MCF 10A (cell line): Measurements from ENCODE around the gene STK11. TPM values are rescaled to one million over a fixed set of nuclear protein-coding genes. Genes with fewer than 3 reads are reported as not detected.

Experiments
- BruUV-seq: library from RNA; stranded (reverse); fragments of 400-500 nt; replicated peaks from 2 replicates; lab custom pipeline; 2021; lab: Mats Ljungman, UMichigan
- CTCF ChIA-PET: fragments of 300-600 bp; sonication (Branson Sonifier 250); formaldehyde crosslinking; extraction: SDS; loops from one replicate; lab custom pipeline; 2021; ENCODE audit warnings: antibody characterized with exemption, inconsistent platforms; lab: Yijun Ruan, JAX
- POLR2A ChIA-PET: fragments of 300-600, 350-650 bp; sonication (Branson Sonifier 250); formaldehyde crosslinking; extraction: SDS; loops from one replicate; lab custom pipeline; 2020; ENCODE audit warnings: antibody characterized with exemption, inconsistent platforms; lab: Yijun Ruan, JAX
- DNase-seq: peaks from one replicate; pipeline ENCODE4 v3.0.0-alpha.2; 2018; ENCODE audit not compliant: unreplicated experiment
- H3K27ac Mint-ChIP-seq: one replicate; pipeline ENCODE4 v1.8.0; 2022; ENCODE audit warnings: mild to moderate bottlenecking, low read depth, mixed read lengths; ENCODE audit not compliant: unreplicated experiment
- H3K27me3 Mint-ChIP-seq: one replicate; pipeline ENCODE4 v1.8.0; 2022; ENCODE audit warnings: mixed read lengths; ENCODE audit not compliant: insufficient read depth, unreplicated experiment
- H3K36me3 Mint-ChIP-seq: one replicate; pipeline ENCODE4 v1.8.0; 2022; ENCODE audit warnings: mild to moderate bottlenecking, moderate library complexity, mixed read lengths; ENCODE audit not compliant: insufficient read depth, unreplicated experiment
- H3K4me1 Mint-ChIP-seq: one replicate; pipeline ENCODE4 v1.8.0; 2022; ENCODE audit warnings: mixed read lengths; ENCODE audit not compliant: insufficient read depth, unreplicated experiment
- H3K4me3 Mint-ChIP-seq: one replicate; pipeline ENCODE4 v1.8.0; 2022; ENCODE audit warnings: mild to moderate bottlenecking, moderate library complexity, mixed read lengths; ENCODE audit not compliant: unreplicated experiment
- H3K9me3 Mint-ChIP-seq: one replicate; pipeline ENCODE4 v1.8.0; 2022; ENCODE audit warnings: mixed read lengths; ENCODE audit not compliant: unreplicated experiment
- intact Hi-C: fragments of 100-400 bp; cut with micrococcal nuclease; formaldehyde crosslinking; loops from 2 replicates; pipeline ENCODE4 v1.14.1; 2022
- total RNA-seq: library from RNA; stranded (reverse); gene quantifications from 2 replicates; pipeline ENCODE4 v1.2.3, GENCODE V29; 2022
- TF ChIP-seq, protein P1 (sequence below): fragments of 200-600 bp; IDR thresholded peaks from one replicate; pipeline ENCODE4 v1.8.0; 2022; ENCODE audit warnings: antibody characterized with exemption, mild to moderate bottlenecking; ENCODE audit not compliant: unreplicated experiment

STK11 gene
- total RNA-seq, 1 experiment from 2014 or later = 65.6 TPM

DNA sequence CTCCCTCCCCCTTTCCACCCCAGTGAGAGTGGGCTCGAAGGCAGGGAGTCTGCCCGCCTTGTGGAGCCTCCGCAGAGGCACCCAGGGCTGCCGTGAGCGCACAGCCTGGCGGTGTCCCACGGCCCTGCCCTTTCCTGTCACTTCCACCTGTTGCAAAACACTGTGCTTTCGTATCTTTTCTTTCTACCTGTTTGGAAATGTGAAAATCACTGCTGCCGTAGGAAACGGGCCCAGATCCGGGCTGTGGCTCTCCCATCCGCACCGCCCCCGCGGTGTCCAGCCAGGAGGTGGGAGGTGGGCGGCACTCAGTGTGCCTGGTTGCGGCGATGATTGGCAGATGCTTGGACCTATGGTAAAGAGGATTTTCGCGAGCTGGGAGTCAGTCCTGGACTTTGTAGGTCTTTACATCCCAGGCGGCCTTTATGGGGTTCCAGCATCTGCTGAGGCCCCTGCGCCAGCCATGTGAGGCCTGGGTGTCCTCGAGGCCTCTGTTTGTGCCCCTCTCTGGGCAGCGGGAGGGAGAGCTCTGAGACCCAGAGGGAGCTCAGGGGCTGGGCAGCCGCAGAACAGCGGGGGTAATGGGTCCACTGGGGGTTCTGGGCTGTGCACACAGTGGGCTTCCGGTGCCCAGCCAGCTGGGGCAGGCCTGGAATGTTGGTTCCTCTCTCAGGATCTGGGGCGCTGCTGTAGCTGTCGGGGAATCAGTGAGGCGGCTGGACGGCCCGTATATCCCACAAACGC is 6.1 kb downstream of the STK11 start:
- no peaks in the 10 kb centered on the region for H3K27me3 Mint-ChIP-seq
- POLR2A ChIA-PET = interaction anchor here (0.5 to 1.6 kb wide), 6 partner anchors 32 to 532 kb away, joined by 3 to 5 read pairs (median 4); partner anchors contain the start of gene CIRBP
- peaks cover 41% of the 10 kb centered on the region for H3K4me1 Mint-ChIP-seq
- H3K9me3 Mint-ChIP-seq = no peaks in the 10 kb centered on the region
- H3K27ac Mint-ChIP-seq = peak overlapping the region; percentile 94
- H3K36me3 Mint-ChIP-seq = peaks cover 63% of the 10 kb centered on the region
- no TSS peak for BruUV-seq
- CTCF ChIA-PET = interaction anchor here (0.6 to 1.4 kb wide), 2 partner anchors 9 to 17 kb away, joined by 3 read pairs; no protein-coding TSS in a partner anchor
- peak overlapping the region; percentile 50 for H3K4me3 Mint-ChIP-seq
- peak; percentile 48 for DNase-seq
- TF ChIP-seq, protein P1, sequence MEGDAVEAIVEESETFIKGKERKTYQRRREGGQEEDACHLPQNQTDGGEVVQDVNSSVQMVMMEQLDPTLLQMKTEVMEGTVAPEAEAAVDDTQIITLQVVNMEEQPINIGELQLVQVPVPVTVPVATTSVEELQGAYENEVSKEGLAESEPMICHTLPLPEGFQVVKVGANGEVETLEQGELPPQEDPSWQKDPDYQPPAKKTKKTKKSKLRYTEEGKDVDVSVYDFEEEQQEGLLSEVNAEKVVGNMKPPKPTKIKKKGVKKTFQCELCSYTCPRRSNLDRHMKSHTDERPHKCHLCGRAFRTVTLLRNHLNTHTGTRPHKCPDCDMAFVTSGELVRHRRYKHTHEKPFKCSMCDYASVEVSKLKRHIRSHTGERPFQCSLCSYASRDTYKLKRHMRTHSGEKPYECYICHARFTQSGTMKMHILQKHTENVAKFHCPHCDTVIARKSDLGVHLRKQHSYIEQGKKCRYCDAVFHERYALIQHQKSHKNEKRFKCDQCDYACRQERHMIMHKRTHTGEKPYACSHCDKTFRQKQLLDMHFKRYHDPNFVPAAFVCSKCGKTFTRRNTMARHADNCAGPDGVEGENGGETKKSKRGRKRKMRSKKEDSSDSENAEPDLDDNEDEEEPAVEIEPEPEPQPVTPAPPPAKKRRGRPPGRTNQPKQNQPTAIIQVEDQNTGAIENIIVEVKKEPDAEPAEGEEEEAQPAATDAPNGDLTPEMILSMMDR = no peak
- intact Hi-C loops = no loop called here

DNA sequence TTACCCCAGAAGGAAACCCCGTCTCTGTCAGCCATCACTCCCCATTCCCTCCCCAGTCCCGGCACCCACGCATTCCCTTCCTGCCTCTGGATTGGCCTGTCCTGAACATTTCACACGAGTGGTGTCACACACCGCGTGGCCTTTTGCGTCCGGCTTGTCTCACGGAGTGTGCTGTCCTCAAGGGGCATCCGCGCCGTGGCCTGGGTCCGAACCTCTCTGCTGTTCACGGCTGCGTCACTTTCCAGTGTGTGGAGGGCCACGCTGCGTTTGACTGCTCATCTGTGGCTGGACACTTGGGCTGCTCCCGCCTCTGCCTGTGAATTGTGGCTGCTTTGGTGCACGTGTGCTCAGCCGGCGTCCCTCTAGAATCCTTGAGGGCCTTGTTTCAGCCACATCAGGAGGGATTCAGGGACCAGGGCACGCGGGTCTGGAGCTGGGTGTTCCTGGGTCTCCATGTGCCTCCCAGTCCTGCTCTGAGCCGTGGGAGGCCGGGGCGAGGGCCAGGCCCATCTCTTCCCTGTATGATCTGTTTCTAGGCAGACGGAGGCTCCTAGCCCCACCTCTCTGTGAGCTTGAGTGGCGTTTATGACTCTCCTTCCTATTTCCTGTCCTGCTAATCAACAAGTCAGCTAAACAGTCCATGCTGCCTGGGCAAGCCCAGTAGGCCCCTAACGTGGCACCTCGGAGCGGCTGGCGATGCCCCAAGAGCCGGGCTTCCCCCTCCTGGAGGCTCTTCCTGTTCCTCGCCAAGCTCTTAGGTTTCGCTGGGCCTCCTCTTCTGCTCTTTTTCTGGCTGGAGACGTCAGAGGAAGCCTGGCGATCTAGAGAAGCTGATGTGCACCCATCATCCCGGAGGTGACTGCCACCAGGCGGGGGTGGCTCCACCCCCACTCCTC is 8.1 kb downstream of the STK11 start:
- peaks cover 46% of the 10 kb centered on the region for H3K4me1 Mint-ChIP-seq
- peak overlapping the region; percentile 63 for H3K4me3 Mint-ChIP-seq
- peak overlapping the region; percentile 89 for H3K27ac Mint-ChIP-seq
- ChIA-PET POLR2A (interaction anchor here (0.6 to 2.9 kb wide), 20 partner anchors 9 to 334 kb away, joined by 3 to 16 read pairs (median 4); partner anchors contain the start of genes CIRBP, CNN2 and WDR18), CTCF (interaction anchor here (0.5 to 1.5 kb wide), 2 partner anchors 30 to 112 kb away, joined by 3 to 6 read pairs; no protein-coding TSS in a partner anchor)
- intact Hi-C loops = no loop called here
- TF ChIP-seq, protein P1 = no peak
- H3K9me3 Mint-ChIP-seq = no peaks in the 10 kb centered on the region
- no peaks in the 10 kb centered on the region for H3K27me3 Mint-ChIP-seq
- H3K36me3 Mint-ChIP-seq = peaks cover 54% of the 10 kb centered on the region
- DNase-seq = peak; percentile 91
- BruUV-seq = no TSS peak

DNA sequence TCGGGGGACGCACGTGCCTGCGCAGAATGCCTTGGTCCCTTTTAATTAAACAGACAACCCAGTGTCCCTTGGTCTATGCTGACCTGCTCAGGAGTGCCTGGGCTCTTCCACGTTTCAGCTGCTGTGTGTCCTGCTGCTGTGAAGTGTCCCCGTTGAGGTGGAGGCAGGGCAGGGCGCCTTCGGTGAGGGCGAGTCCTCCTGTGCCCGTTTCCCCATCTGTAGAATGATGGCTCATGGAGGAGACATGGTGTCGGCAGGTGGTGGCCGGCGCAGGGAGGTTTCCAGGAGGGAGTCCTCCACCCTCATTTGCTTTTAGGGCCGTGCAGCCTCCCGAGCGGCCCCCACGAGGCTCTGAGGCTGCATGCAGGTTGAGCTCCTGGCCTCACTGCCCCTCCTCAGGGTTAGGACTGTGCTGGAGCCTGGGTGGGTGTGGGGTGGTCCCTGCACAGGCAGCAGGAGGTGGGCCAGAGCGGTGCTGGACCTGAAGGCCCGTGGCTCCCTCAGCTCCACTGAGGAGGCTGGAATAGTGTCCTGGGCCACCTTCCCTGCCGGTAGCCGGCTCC is 8.8 kb downstream of the STK11 start:
- intact Hi-C loops = no loop called here
- TSS peak; percentile 18 for BruUV-seq
- Mint-ChIP-seq H3K4me3 (peak overlapping the region; percentile 63), H3K4me1 (peaks cover 44% of the 10 kb centered on the region), H3K9me3 (no peaks in the 10 kb centered on the region), H3K27me3 (no peaks in the 10 kb centered on the region), H3K36me3 (peaks cover 48% of the 10 kb centered on the region), H3K27ac (peak overlapping the region; percentile 89)
- ChIA-PET POLR2A (interaction anchor here (0.7 to 2.9 kb wide), 17 partner anchors 10 to 335 kb away, joined by 3 to 16 read pairs (median 4); partner anchors contain the start of genes CIRBP, CNN2 and WDR18), CTCF (interaction anchor here (1.5 kb wide), 1 partner anchor 29 kb away, joined by 6 read pairs; no protein-coding TSS in a partner anchor)
- TF ChIP-seq, protein P1 = no peak
- DNase-seq = no peak
